Keratinocyte (primary cell): ENCODE results near the gene KCNT2. TPM values are rescaled to one million over a fixed set of nuclear protein-coding genes. Genes with fewer than 3 reads are reported as not detected.

ENCODE experiments used
- DNase-seq: peaks from one replicate; pipeline ENCODE4 v3.0.0-alpha.2; 2011; ENCODE audit warnings: low read depth, missing footprints, low spot score
- FAIRE-seq: peaks from 2 replicates; lab custom pipeline; 2011; peaks lifted over from hg19 to GRCh38; lab: Jason Lieb, UNC
- H2AFZ ChIP-seq: 2 replicates; pipeline ENCODE4 v1.6.0; 2012; ENCODE audit warnings: low read length, control low read depth, inconsistent platforms; ENCODE audit not compliant: control insufficient read depth
- H3K27ac ChIP-seq: 2 replicates; pipeline ENCODE4 v1.5.1; 2011; ENCODE audit warnings: low read length; ENCODE audit not compliant: control insufficient read depth, insufficient read depth
- H3K27me3 ChIP-seq: 3 replicates; pipeline ENCODE4 v1.6.0; 2011; ENCODE audit warnings: low read length; ENCODE audit not compliant: control insufficient read depth, insufficient read depth; ENCODE audit errors: extremely low read depth
- H3K36me3 ChIP-seq, 2 experiments: 2 replicates in 1 of 2; 3 replicates in 1 of 2; pipeline ENCODE4 v1.5.1; 2011; ENCODE audit warnings: low read length in 2 of 2, mild to moderate bottlenecking in 1 of 2; ENCODE audit not compliant: control insufficient read depth in 2 of 2, insufficient read depth in 2 of 2; ENCODE audit errors: extremely low read depth in 1 of 2
- H3K4me1 ChIP-seq: 3 replicates; pipeline ENCODE4 v1.5.1; 2011; ENCODE audit warnings: low read length; ENCODE audit not compliant: control insufficient read depth, insufficient read depth; ENCODE audit errors: extremely low read depth
- H3K4me2 ChIP-seq: 3 replicates; pipeline ENCODE4 v1.6.0; 2011; ENCODE audit warnings: low read depth, low read length; ENCODE audit not compliant: control insufficient read depth, insufficient read depth; ENCODE audit errors: extremely low read depth
- H3K4me3 ChIP-seq, 3 experiments: fragments of 200-600 bp in 1 of 3; sonication (generic) in 1 of 3; 2 replicates in 2 of 3; 3 replicates in 1 of 3; pipeline ENCODE4 v1.5.1; 2011 to 2016; ENCODE audit warnings: low read length in 3 of 3, mild to moderate bottlenecking in 3 of 3, control low read depth in 2 of 3, inconsistent platforms in 1 of 3, low read depth in 1 of 3, mixed read lengths in 1 of 3, mixed run types in 1 of 3, moderate library complexity in 1 of 3; ENCODE audit not compliant: control insufficient read depth in 2 of 3, insufficient read depth in 2 of 3; ENCODE audit errors: extremely low read depth in 1 of 3
- H3K79me2 ChIP-seq: 2 replicates; pipeline ENCODE4 v1.6.0; 2012; ENCODE audit warnings: low read length; ENCODE audit not compliant: control insufficient read depth, insufficient read depth
- H3K9ac ChIP-seq: 3 replicates; pipeline ENCODE4 v1.6.0; 2011; ENCODE audit warnings: low read length; ENCODE audit not compliant: control insufficient read depth, insufficient read depth; ENCODE audit errors: extremely low read depth
- H3K9me1 ChIP-seq: 3 replicates; pipeline ENCODE4 v1.6.0; 2011; ENCODE audit warnings: low read length; ENCODE audit not compliant: control insufficient read depth, insufficient read depth; ENCODE audit errors: extremely low read depth
- H3K9me3 ChIP-seq: 2 replicates; pipeline ENCODE4 v1.5.1; 2012; ENCODE audit warnings: low read depth, low read length; ENCODE audit not compliant: control insufficient read depth
- H4K20me1 ChIP-seq: 3 replicates; pipeline ENCODE4 v1.6.0; 2011; ENCODE audit warnings: low read length; ENCODE audit not compliant: control insufficient read depth, insufficient read depth; ENCODE audit errors: extremely low read depth
- EZH2 ChIP-seq: IDR thresholded peaks from one replicate; pipeline ENCODE4 v1.6.1; 2012; ENCODE audit warnings: inconsistent platforms, mild to moderate bottlenecking, low read length, moderate library complexity
- dilution Hi-C: fragments of 300-500 bp; cut with MboI; formaldehyde crosslinking; loops from one replicate; pipeline ENCODE4 v1.7.0; 2020; ENCODE audit warnings: low sequenced_read_pairs; ENCODE audit not compliant: extremely low pct_ligation_motif_present
- polyA plus RNA-seq, 5 experiments: library from polyadenylated mRNA; depleted of rRNA in 3 of 5; stranded (reverse) in 3 of 5; stranded (forward) in 1 of 5; unstranded in 1 of 5; fragments of >200 nt; gene quantifications; 1 replicate in 1 of 5; 2 replicates in 3 of 5; 3 replicates in 1 of 5; pipeline versions ENCODE4 v1.2.1 to v1.2.3, GENCODE V29; 2011 to 2012; ENCODE audit warnings: missing spikeins in 2 of 5, low read depth in 1 of 5, low replicate concordance in 1 of 5
- TF ChIP-seq, protein P1 (sequence below), 3 experiments: IDR thresholded peaks in 1 of 3; conservative IDR thresholded peaks in 1 of 3; optimal IDR thresholded peaks in 1 of 3; 2 replicates in 2 of 3; 3 replicates in 1 of 3; pipeline versions ENCODE3 to v1.5.1; 2011; ENCODE audit warnings: low read length in 3 of 3, mild to moderate bottlenecking in 3 of 3, moderate library complexity in 2 of 3, control low read depth in 1 of 3, inconsistent platforms in 1 of 3; ENCODE audit not compliant: insufficient read depth in 2 of 3; ENCODE audit errors: extremely low read depth in 1 of 3

Gene KCNT2
- polyA plus RNA-seq, 1 donor (not counting 4 experiments of a cell fraction or from before 2014, with no cell fraction given), result not detected

DNA sequence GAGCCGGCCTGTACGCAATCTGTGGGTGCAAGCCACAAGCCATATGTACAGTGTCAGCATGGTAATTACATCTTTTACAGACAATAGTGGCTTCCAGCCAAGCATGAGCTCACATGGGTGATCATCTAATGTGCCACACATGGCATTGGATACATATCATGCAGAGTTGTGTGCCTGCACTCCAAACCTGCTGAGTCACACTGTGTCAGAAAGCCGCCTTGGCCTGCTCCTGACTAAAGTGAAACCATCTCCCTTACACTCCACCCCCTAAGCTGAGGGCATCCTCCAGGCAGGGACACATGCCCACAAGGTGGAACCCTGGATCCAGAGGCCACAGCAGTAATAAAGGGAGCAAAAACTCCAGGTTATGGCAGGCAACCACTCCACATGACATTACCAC, 72.5 kb downstream of the KCNT2 start:
- Histone ChIP-seq H3K4me3 (no peak overlapping the region), H3K79me2 (no peaks in the 10 kb centered on the region), H3K9me3 (no peaks in the 10 kb centered on the region), H4K20me1 (no peaks in the 10 kb centered on the region), H3K9me1 (no peaks in the 10 kb centered on the region), H3K27ac (no peak overlapping the region), H3K27me3 (no peaks in the 10 kb centered on the region), H3K9ac (no peak overlapping the region), H3K4me1 (no peaks in the 10 kb centered on the region), H3K4me2 (no peak overlapping the region), H3K36me3 (no peaks in the 10 kb centered on the region), H2AFZ (no peak overlapping the region)
- dilution Hi-C loops, result no loop called here
- TF ChIP-seq, protein P1, sequence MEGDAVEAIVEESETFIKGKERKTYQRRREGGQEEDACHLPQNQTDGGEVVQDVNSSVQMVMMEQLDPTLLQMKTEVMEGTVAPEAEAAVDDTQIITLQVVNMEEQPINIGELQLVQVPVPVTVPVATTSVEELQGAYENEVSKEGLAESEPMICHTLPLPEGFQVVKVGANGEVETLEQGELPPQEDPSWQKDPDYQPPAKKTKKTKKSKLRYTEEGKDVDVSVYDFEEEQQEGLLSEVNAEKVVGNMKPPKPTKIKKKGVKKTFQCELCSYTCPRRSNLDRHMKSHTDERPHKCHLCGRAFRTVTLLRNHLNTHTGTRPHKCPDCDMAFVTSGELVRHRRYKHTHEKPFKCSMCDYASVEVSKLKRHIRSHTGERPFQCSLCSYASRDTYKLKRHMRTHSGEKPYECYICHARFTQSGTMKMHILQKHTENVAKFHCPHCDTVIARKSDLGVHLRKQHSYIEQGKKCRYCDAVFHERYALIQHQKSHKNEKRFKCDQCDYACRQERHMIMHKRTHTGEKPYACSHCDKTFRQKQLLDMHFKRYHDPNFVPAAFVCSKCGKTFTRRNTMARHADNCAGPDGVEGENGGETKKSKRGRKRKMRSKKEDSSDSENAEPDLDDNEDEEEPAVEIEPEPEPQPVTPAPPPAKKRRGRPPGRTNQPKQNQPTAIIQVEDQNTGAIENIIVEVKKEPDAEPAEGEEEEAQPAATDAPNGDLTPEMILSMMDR (optimal IDR thresholded peaks at IDR 0.05 in 1 of 3, IDR thresholded peaks at IDR 0.05 in 1 of 3, conservative IDR thresholded peaks at IDR 0.05 in 1 of 3; ENCODE audit: extremely low read depth in 1 of 3, insufficient read depth in 2 of 3, low read length in 3 of 3), result no peak
- no peak for TF ChIP-seq EZH2
- FAIRE-seq (no peak), DNase-seq (peak; percentile 17)

DNA sequence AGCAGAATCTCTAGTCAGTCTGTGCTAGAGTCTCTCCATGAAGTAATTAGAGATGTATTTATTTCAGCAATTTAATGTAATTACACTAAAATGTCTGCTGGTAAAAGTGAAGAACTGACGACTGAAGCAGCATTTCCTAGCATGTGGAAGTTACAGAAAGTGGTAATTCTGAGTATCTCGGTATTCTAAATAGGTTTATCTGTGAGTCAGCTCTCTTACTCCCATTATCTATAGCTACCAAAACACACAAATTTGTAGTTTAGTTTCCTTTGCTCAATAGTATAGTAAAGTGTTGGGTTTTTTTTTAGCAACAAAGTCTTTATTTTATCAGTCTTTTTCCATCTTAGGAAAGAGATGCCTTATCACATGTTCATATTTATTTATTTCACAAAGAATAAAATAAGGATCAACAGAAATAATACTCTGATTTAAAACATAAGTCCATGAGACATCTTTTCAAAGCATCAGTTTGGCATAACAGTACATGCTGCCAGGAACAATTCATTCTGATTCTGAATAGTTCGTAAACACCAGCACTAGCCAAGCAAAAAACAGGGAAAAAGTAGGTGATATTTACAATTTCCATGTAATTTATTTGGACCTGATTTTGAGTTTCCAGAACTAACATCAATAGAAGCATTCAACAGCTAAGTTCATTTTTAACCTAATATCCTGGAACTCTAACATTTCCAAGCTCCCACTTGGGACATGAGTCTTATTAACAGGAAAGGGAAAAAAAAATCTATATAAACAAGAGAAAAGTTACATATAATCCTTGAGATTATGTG, 76.3 kb downstream of the KCNT2 start:
- DNase-seq (no peak), FAIRE-seq (no peak)
- Histone ChIP-seq H3K9me1 (no peaks in the 10 kb centered on the region), H4K20me1 (no peaks in the 10 kb centered on the region), H3K9me3 (no peaks in the 10 kb centered on the region), H3K79me2 (no peaks in the 10 kb centered on the region), H3K4me1 (no peaks in the 10 kb centered on the region), H3K36me3 (no peaks in the 10 kb centered on the region), H3K4me3 (no peak overlapping the region), H3K9ac (no peak overlapping the region), H3K4me2 (no peak overlapping the region), H2AFZ (no peak overlapping the region), H3K27ac (no peak overlapping the region), H3K27me3 (no peaks in the 10 kb centered on the region)
- TF ChIP-seq EZH2, result no peak
- TF ChIP-seq, protein P1 (optimal IDR thresholded peaks at IDR 0.05 in 1 of 3, IDR thresholded peaks at IDR 0.05 in 1 of 3, conservative IDR thresholded peaks at IDR 0.05 in 1 of 3; ENCODE audit: extremely low read depth in 1 of 3, insufficient read depth in 2 of 3, low read length in 3 of 3), result no peak
- dilution Hi-C loops, result no loop called here
